PFSK-1 (cell line): ENCODE measurements around the gene UBA52.

Experiments
- POLR2AphosphoS5 ChIP-seq: IDR thresholded peaks from 2 replicates; pipeline ENCODE4 v1.6.1; 2012; ENCODE audit warnings: low read depth, mild to moderate bottlenecking, control low read depth, low read length, moderate library complexity
- REST ChIP-seq, 2 experiments: IDR thresholded peaks; 2 replicates each; pipeline versions ENCODE4 v1.6.1 to v1.8.0; 2011 to 2012; ENCODE audit warnings: low read depth in 2 of 2, low read length in 2 of 2, control low read depth in 1 of 2, inconsistent platforms in 1 of 2, mild to moderate bottlenecking in 1 of 2, moderate library complexity in 1 of 2; ENCODE audit not compliant: insufficient read depth in 1 of 2
- SIN3A ChIP-seq: IDR thresholded peaks from 2 replicates; pipeline ENCODE4 v1.6.1; 2012; ENCODE audit warnings: mild to moderate bottlenecking, low read length, moderate library complexity, borderline replicate concordance; ENCODE audit not compliant: insufficient read depth
- TAF1 ChIP-seq: IDR thresholded peaks from 2 replicates; pipeline ENCODE4 v1.6.1; 2012; ENCODE audit warnings: low read length, control low read depth, borderline replicate concordance; ENCODE audit not compliant: insufficient read depth

GRCh38 chr19:18601875-18602274 is 30.2 kb downstream of the UBA52 start:
- TF ChIP-seq TAF1: no peak
- TF ChIP-seq SIN3A: no peak
- TF ChIP-seq POLR2AphosphoS5: no peak
- TF ChIP-seq REST (IDR thresholded peaks at IDR 0.05; ENCODE audit: insufficient read depth in 1 of 2, low read depth in 2 of 2, low read length in 2 of 2): no peak
